ENCODE results near the gene DDX21. TPM values are rescaled to one million over a fixed set of nuclear protein-coding genes. Genes with fewer than 3 reads are reported as not detected.
A peak's percentile ranks its signal among the peaks of the same experiment; 100 is the strongest.
"Not testable (repeated sequence)": the region's sequence is repeated elsewhere in the genome, so short reads cannot be mapped to it uniquely, and the experiment has no call there.

The DDX21 gene
- total RNA-seq (2021) = 65.8 and 88.0 TPM in 2 replicates
- Bru-seq, nascent RNA = percentile 98 among the genes with signal in this experiment
- BruChase-seq, experiment 1, labeled RNA remaining after a 2-hour chase = percentile 98 among the genes with signal in this experiment
- BruChase-seq, experiment 2, labeled RNA remaining after a 6-hour chase = percentile 99 among the genes with signal in this experiment
- long read RNA-seq, full-length matches to known transcripts = 62 of 96 reads
- long read RNA-seq, partial matches to known transcripts = 5 of 96 reads
- long read RNA-seq, other reads (novel, unspliced or antisense) = 29 of 96 reads

- TSS peak; percentile 38 for BruUV-seq (replicated peaks)
These were observed at the start of gene DDX21 for GRCh38 chr10:68955832-68956532. DDX21 (plus strand) TSS chr10:68956170; CDS start chr10:68956226, 56 bp downstream.

GRCh38 chr10:68924593-68924992 lies 31.4 kb upstream of the DDX21 start:
- no peaks in the 10 kb centered on the region for H3K9me2 ChIP-seq (ENCODE audit: insufficient read depth)
- no peak overlapping the region for H3K4me2 ChIP-seq
- H3K27me3 ChIP-seq (ENCODE audit: insufficient read depth, low read depth) = no peaks in the 10 kb centered on the region
- no peaks in the 10 kb centered on the region for H3F3A ChIP-seq (ENCODE audit: insufficient read depth, low read depth)
- no TSS peak for BruUV-seq (replicated peaks)
- H2AFZ ChIP-seq = no peak overlapping the region
- no peaks in the 10 kb centered on the region for H3K79me2 ChIP-seq (ENCODE audit: low read depth)
- DNase-seq = no peak
- H3K4me3 ChIP-seq = no peak overlapping the region
- no peak for TF ChIP-seq CTCF (conservative IDR thresholded peaks at IDR 0.05)
- no peak for TF ChIP-seq EZH2 (IDR thresholded peaks at IDR 0.05; ENCODE audit: low read depth)
- H3K27ac ChIP-seq = no peak overlapping the region
- POLR2A ChIA-PET (ENCODE audit: unreplicated experiment) = no interaction called here
- H3K4me1 ChIP-seq (replicated peaks; ENCODE audit: insufficient read depth) = no peaks in the 10 kb centered on the region
- intact Hi-C loops (cut with micrococcal nuclease; ENCODE audit: unreplicated experiment) = no loop called here
- no peaks in the 10 kb centered on the region for H3K9me3 ChIP-seq (ENCODE audit: insufficient read depth, low read depth)
- CTCF ChIA-PET = no interaction called here
- H3K36me3 ChIP-seq (ENCODE audit: low read depth) = peaks cover 14% of the 10 kb centered on the region; the same call in 1 of the 2 replicates
- H4K20me1 ChIP-seq (ENCODE audit: insufficient read depth) = no peaks in the 10 kb centered on the region; the same call in 1 of the 2 replicates

More at GRCh38 chr10:68955832-68956532, at the start of gene DDX21:
- TF ChIP-seq EZH2 (IDR thresholded peaks at IDR 0.05; ENCODE audit: low read depth) (no peak), CTCF (conservative IDR thresholded peaks at IDR 0.05) (peak; percentile 81)
- H3K4me2 ChIP-seq = peak within 1 kb of the TSS; percentile 90
- peaks cover 42% of the 10 kb centered on the region for H3F3A ChIP-seq (ENCODE audit: insufficient read depth, low read depth)
- intact Hi-C loops (cut with micrococcal nuclease; ENCODE audit: unreplicated experiment) = loop anchor here (1.0 to 5.0 kb wide), 3 partner anchors 54 to 429 kb away; partner anchors contain the start of gene SLC25A16
- CTCF ChIA-PET = interaction anchor here (0.5 kb wide), 1 partner anchor 132 kb away, joined by 3 read pairs; the partner anchor contains the start of gene SRGN
- H3K27me3 ChIP-seq (ENCODE audit: insufficient read depth, low read depth) = no peaks in the 10 kb centered on the region
- peaks cover 35% of the 10 kb centered on the region for H3K36me3 ChIP-seq (ENCODE audit: low read depth)
- DNase-seq = peak; percentile 88 to 92
- H3K4me1 ChIP-seq (replicated peaks; ENCODE audit: insufficient read depth) = peaks cover 29% of the 10 kb centered on the region
- peaks cover 57% of the 10 kb centered on the region for H3K79me2 ChIP-seq (ENCODE audit: low read depth)
- H3K9me3 ChIP-seq (ENCODE audit: insufficient read depth, low read depth) = no peaks in the 10 kb centered on the region
- H3K9me2 ChIP-seq (ENCODE audit: insufficient read depth) = no peaks in the 10 kb centered on the region; the same call in 1 of the 2 replicates
- POLR2A ChIA-PET (ENCODE audit: unreplicated experiment) = interaction anchor here (0.6 kb wide), 2 partner anchors 624 to 1856 kb away, joined by 4 to 22 read pairs; partner anchors contain the start of gene HNRNPH3
- H4K20me1 ChIP-seq (ENCODE audit: insufficient read depth) = peaks cover 39% of the 10 kb centered on the region
- peak within 1 kb of the TSS; percentile 86 for H3K27ac ChIP-seq
- peak within 1 kb of the TSS; percentile 85 for H3K4me3 ChIP-seq
- H2AFZ ChIP-seq = peak within 1 kb of the TSS; percentile 86

GRCh38 chr10:68925489-68925888 lies 30.5 kb upstream of the DDX21 start:
- no peak overlapping the region for H3K27ac ChIP-seq
- ChIA-PET CTCF (no interaction called here), POLR2A (ENCODE audit: unreplicated experiment) (no interaction called here)
- peaks cover 14% of the 10 kb centered on the region; the same call in 1 of the 2 replicates for H3K36me3 ChIP-seq (ENCODE audit: low read depth)
- intact Hi-C loops (cut with micrococcal nuclease; ENCODE audit: unreplicated experiment) = no loop called here
- no TSS peak for BruUV-seq (replicated peaks)
- H3K4me2 ChIP-seq = no peak overlapping the region
- H3K9me2 ChIP-seq (ENCODE audit: insufficient read depth) = no peaks in the 10 kb centered on the region
- TF ChIP-seq EZH2 (IDR thresholded peaks at IDR 0.05; ENCODE audit: low read depth) (no peak), CTCF (conservative IDR thresholded peaks at IDR 0.05) (no peak)
- no peak overlapping the region for H3K4me3 ChIP-seq
- no peaks in the 10 kb centered on the region for H3F3A ChIP-seq (ENCODE audit: insufficient read depth, low read depth)
- no peak for DNase-seq
- no peaks in the 10 kb centered on the region for H3K27me3 ChIP-seq (ENCODE audit: insufficient read depth, low read depth)
- no peaks in the 10 kb centered on the region; the same call in 1 of the 2 replicates for H4K20me1 ChIP-seq (ENCODE audit: insufficient read depth)
- H3K79me2 ChIP-seq (ENCODE audit: low read depth) = no peaks in the 10 kb centered on the region
- no peaks in the 10 kb centered on the region for H3K4me1 ChIP-seq (replicated peaks; ENCODE audit: insufficient read depth)
- no peak overlapping the region for H2AFZ ChIP-seq
- H3K9me3 ChIP-seq (ENCODE audit: insufficient read depth, low read depth) = no peaks in the 10 kb centered on the region

GRCh38 chr10:68929157-68929556 lies 26.8 kb upstream of the DDX21 start:
- CTCF ChIA-PET; H4K20me1 ChIP-seq (ENCODE audit: insufficient read depth); H3K9me2 ChIP-seq (ENCODE audit: insufficient read depth); H3K4me3 ChIP-seq; H3K27ac ChIP-seq; H3K36me3 ChIP-seq (ENCODE audit: low read depth); H3K79me2 ChIP-seq (ENCODE audit: low read depth); intact Hi-C loops (cut with micrococcal nuclease; ENCODE audit: unreplicated experiment); H3K9me3 ChIP-seq (ENCODE audit: insufficient read depth, low read depth); H3K4me1 ChIP-seq (replicated peaks; ENCODE audit: insufficient read depth); DNase-seq; H3K4me2 ChIP-seq; H2AFZ ChIP-seq; H3F3A ChIP-seq (ENCODE audit: insufficient read depth, low read depth); H3K27me3 ChIP-seq (ENCODE audit: insufficient read depth, low read depth); BruUV-seq (replicated peaks): not testable (repeated sequence)
- POLR2A ChIA-PET (ENCODE audit: unreplicated experiment) = interaction anchor here (0.7 kb wide), 1 partner anchor 178 kb away, joined by 24 read pairs; no protein-coding TSS in a partner anchor

- H3K4me1 ChIP-seq (replicated peaks; ENCODE audit: insufficient read depth); H3K27ac ChIP-seq; DNase-seq; H3K27me3 ChIP-seq (ENCODE audit: insufficient read depth, low read depth); H3K36me3 ChIP-seq (ENCODE audit: low read depth); H3F3A ChIP-seq (ENCODE audit: insufficient read depth, low read depth); H3K9me2 ChIP-seq (ENCODE audit: insufficient read depth); BruUV-seq (replicated peaks); H3K4me2 ChIP-seq; H3K9me3 ChIP-seq (ENCODE audit: insufficient read depth, low read depth); intact Hi-C loops (cut with micrococcal nuclease; ENCODE audit: unreplicated experiment); H3K79me2 ChIP-seq (ENCODE audit: low read depth); H4K20me1 ChIP-seq (ENCODE audit: insufficient read depth); H3K4me3 ChIP-seq; CTCF ChIA-PET; H2AFZ ChIP-seq: not testable (repeated sequence)
- POLR2A ChIA-PET (ENCODE audit: unreplicated experiment) = interaction anchor here (0.7 kb wide), 1 partner anchor 178 kb away, joined by 24 read pairs; no protein-coding TSS in a partner anchor
These were observed 26.1 kb upstream of the DDX21 start for GRCh38 chr10:68929888-68930287.
